GM18519 (cell line): ENCODE measurements around the gene SARNP.
"Not testable (repeated sequence)": the region's sequence is repeated elsewhere in the genome, so short reads cannot be mapped to it uniquely, and the experiment has no call there.

Experiments
- ATAC-seq: cut with Tn5 transposase; IDR thresholded peaks from one replicate; pipeline ENCODE4 v1.9.1; 2021; ENCODE audit warnings: mild to moderate bottlenecking, moderate library complexity; ENCODE audit not compliant: unreplicated experiment, low FRiP score

The SARNP gene

GRCh38 chr12:55797550-55797949, 20.0 kb downstream of the SARNP start:
- ATAC-seq: no peak

- ATAC-seq: no peak
These were observed 20.5 kb downstream of the SARNP start for GRCh38 chr12:55797068-55797467.

- ATAC-seq: no peak
These were observed 21.6 kb downstream of the SARNP start for GRCh38 chr12:55795950-55796349.

- no peak for ATAC-seq
These were observed 27.6 kb downstream of the SARNP start for GRCh38 chr12:55789893-55790292.

DNA sequence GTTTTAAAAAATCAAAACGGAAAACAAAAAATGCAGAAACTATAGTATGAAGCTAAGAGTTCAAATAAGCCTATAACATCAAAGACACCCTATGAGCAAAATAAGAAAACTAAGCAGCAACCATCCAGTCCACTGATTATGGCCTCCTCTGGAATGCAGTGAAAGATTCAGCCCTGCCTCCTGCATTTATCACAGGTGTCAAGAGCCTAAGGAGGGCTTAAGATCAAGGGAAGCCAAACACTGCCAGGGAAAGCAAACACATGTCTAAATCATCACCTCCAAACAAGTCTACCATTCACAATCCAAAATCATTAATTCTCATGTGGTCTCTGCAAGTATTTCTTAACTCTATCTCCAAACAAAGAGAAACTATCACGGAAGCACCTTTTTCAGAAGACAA, 28.4 kb downstream of the SARNP start:
- no peak for ATAC-seq

GRCh38 chr12:55788546-55788945, 29.0 kb downstream of the SARNP start:
- no peak for ATAC-seq

- no peak for ATAC-seq
These were observed 36.8 kb downstream of the SARNP start for GRCh38 chr12:55780685-55781084.

DNA sequence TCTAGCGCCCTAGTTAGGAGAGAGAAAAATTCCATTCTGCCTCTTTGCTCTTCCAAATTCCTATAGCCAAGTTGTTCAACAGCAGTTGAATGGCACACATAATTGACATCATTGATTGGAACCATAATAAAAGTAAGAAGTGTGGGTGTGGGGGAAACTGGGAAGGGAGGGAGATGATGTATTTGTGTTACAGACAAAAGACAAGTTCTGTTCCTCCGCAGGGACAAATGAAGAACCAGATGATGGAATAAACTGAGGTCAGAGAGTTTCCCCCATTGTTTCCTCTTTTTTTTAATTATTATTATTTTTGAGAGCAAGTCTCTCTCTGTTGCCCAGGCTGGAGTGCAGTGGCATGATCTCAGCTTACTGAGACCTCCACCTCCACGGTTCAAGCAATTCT, 39.7 kb downstream of the SARNP start:
- ATAC-seq: no peak

- no peak for ATAC-seq
These were observed 45.8 kb downstream of the SARNP start for GRCh38 chr12:55771736-55772135.

- ATAC-seq: no peak
These were observed 50.4 kb downstream of the SARNP start for GRCh38 chr12:55767156-55767555.

- no peak for ATAC-seq
These were observed 51.7 kb downstream of the SARNP start for GRCh38 chr12:55765736-55766290.

GRCh38 chr12:55762646-55763045, 54.9 kb downstream of the SARNP start:
- no peak for ATAC-seq

DNA sequence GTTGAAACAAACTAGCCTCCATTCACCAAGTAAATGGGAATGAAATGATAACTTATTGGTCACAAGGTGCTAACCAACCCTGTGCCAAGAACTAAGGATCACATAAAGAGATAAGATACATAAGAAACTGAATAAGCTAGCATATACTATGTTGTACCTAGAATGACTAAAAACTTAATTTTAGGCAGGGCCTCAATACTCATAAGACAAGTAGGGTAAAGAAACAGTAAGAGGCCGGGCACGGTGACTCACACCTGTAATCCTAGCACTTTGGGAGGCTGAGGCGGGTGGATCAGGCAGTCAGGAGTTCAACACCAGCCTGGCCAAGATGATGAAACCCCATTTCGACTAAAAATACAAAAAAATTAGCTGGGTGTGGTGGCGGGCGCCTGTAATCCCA, 56.9 kb downstream of the SARNP start:
- ATAC-seq: no peak

GRCh38 chr12:55758575-55758974, 58.9 kb downstream of the SARNP start:
- not testable (repeated sequence) for ATAC-seq

DNA sequence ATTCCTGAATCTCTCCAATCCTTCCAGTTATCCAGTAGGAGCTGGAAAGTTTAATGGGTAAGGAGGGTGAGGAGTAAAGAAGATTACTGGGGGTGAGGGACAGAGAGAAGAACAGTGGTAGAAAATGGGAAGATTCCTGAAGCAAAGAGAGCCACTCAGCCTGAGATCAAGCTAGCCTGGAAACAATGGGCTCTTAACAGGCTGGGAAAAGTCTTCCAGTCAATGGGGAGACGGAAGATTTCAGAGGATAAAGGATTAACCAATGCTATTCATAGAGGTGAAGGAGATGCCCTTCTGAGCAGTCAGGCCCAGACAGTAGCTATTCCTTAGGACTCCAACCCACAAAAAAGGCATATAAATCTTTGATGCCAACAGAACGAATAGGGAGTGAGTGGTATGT, 59.8 kb downstream of the SARNP start:
- ATAC-seq: no peak

DNA sequence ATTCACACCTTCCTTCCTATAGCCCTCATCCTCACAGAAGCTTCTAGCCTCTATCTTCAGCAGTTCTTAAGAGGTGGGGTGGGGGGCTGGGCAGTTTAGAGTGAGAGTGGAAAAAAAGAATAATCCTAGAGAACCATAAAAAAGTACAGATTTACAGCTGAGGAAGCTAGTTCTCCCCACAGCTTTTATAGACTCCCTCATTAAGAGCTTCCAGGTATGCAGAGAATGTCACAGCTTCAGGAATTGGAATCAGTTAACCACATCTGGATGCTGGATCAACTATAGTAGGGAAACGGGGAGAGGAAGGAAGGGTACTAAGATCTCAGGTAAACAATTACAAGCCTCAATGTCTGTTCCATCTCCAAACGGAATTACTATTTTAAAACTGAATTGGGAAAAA, 62.3 kb downstream of the SARNP start:
- no peak for ATAC-seq

DNA sequence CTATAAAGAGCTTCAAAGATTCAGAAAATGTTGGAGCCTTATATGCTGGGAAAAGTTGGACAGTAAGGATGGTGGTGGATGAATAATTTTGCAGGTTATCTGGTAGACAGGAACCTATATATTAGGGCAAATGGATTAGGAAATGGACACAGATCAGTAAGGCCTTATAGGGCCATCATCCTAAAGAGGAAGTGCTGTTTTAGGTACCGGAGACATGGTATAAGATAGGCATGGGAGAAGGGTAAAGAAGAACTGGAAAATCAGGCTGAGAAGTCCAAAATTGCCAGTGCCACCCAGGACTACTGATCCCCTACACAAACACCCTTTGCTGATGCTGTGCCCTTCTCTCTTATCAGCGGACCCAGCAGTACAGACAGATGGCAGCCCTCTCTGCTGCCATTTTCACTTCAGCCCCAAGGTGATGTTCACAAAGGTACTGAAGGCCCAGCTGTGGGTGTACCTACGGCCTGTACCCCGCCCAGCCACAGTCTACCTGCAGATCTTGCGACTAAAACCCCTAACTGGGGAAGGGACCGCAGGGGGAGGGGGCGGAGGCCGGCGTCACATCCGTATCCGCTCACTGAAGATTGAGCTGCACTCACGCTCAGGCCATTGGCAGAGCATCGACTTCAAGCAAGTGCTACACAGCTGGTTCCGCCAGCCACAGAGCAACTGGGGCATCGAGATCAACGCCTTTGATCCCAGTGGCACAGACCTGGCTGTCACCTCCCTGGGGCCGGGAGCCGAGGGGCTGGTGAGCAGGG, 69.1 kb downstream of the SARNP start:
- ATAC-seq: no peak

DNA sequence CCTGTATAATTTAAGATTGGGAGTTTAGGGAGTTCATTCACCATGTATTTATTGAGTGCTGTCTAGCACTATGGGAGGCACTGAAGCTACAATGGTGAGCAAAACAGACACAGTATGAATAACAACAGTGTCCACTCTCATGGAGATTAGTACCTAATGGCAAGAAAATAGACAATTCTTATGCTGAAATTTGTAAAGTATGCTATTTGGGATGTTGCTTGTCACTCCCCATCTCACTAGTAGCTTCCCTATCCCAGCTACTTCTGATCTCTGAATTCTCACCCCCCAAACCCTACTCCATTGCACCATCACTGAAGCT, 70.7 kb downstream of the SARNP start:
- ATAC-seq: no peak

GRCh38 chr12:55746174-55746912, 71.2 kb downstream of the SARNP start:
- no peak for ATAC-seq

DNA sequence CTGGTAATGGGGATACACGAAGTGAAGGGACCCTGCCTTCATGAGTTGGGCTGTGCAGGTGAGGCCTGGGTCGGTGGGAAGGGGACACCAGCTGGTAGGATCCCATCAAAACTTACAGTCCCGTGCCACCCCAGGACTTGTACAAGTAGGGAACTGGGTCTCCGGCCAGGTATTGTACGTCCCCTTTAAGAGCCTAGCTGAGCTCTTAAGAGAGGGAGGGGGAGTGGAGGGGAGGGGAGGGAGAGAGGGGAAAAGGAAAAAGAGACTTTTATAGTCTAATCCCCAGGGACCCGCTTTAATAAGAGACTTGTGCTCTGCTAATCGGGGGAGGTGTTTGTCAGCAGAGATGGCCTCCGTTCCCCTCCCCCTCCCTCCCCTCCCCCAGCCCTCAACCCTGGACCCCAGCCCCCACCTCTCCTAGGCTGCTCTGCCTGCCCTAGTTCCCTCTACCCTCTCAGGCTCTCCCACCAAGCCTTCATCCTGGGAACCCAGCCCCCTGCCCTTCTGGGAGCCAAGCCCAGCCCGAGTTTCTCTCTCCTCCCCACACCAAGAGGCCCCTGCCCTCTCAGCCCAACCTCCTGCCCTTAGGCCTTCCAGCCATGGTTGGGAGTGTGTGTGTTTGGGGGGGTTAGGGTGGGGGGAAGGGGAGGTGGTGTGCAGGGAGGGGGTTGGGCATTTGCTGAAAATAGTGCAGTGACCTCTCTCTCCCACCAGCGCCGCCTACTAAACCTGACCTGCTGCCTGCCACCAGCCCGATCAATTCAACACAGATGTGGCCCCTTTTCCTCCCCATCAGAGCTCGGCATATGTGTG, 72.0 kb downstream of the SARNP start:
- no peak for ATAC-seq
